Activated T-cell treated with anti-CD3 and anti-CD28 coated beads, Interleukin-2, amount 50 U/mL, for 4 hours (primary cell): Measurements from ENCODE around the gene COL17A1. TPM values are rescaled to one million over a fixed set of nuclear protein-coding genes. Genes with fewer than 3 reads are reported as not detected.

Source experiments
- ATAC-seq, 2 donors: fragments of 200-7000 bp; cut with Tn5 transposase; one replicate each; pipeline ENCODE4 v1.10.0; 2021
- DNase-seq: peaks from one replicate; pipeline ENCODE4 v3.0.0-alpha.2; 2020
- H3K27me3 Mint-ChIP-seq: one replicate; pipeline ENCODE4 v1.8.0; 2021; ENCODE audit warnings: low read depth, mixed read lengths
- H3K36me3 Mint-ChIP-seq: one replicate; pipeline ENCODE4 v1.8.0; 2022; ENCODE audit warnings: mixed read lengths; ENCODE audit not compliant: insufficient read depth
- H3K4me1 Mint-ChIP-seq: one replicate; pipeline ENCODE4 v1.8.0; 2021; ENCODE audit warnings: low read depth, mixed read lengths
- H3K4me3 Mint-ChIP-seq: one replicate; pipeline ENCODE4 v1.8.0; 2021; ENCODE audit warnings: mild to moderate bottlenecking, moderate library complexity, mixed read lengths
- H3K9me3 Mint-ChIP-seq: one replicate; pipeline ENCODE4 v1.8.0; 2021; ENCODE audit warnings: mixed read lengths
- total RNA-seq, 3 donors: library from RNA; stranded (reverse); gene quantifications; one replicate each; pipeline ENCODE4 v1.2.1, GENCODE V29; 2021

Gene COL17A1
- total RNA-seq, 3 donors from 2014 or later: 0.23 TPM; not detected in 2

DNA sequence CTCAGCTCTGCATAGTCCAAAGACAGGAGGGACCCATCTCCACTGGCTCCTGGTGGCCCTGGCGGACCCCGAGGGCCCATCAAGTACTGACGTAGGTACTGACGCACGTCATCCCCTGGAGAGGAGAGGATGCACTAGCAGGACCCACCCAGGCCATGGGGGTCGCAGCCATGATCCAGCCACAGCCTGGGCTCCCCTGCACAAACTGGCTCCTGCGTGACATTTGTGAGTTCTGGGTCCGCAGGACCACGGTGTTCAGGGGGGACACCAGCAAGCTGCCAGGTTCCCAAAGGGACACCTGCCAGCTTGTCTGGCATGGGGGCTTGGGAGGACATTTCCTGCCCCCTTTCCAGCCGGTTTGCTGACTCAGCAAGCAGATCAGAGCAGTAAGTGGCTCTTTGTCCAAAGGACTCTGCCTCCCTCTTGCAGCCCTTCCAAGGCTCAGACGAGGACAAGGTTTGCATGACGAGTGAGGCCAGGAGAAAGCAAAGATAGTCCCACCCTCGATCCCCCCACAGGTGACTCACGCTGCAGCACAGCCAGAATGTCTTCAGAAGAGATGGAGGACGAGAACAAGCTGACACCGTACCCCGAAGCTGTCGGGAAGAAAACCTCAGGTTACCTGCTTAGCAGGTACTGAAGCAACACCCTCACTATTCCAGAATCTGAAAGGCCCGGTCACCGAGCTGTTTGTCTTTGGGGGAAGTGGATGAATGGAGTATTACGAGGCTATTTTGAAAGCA is 49.0 kb downstream of the COL17A1 start:
- no peak for DNase-seq
- H3K36me3 Mint-ChIP-seq: peaks cover 2% of the 10 kb centered on the region
- no peaks in the 10 kb centered on the region for H3K4me1 Mint-ChIP-seq
- H3K4me3 Mint-ChIP-seq: no peak overlapping the region
- ATAC-seq: no peak
- H3K9me3 Mint-ChIP-seq: no peaks in the 10 kb centered on the region
- no peaks in the 10 kb centered on the region for H3K27me3 Mint-ChIP-seq

DNA sequence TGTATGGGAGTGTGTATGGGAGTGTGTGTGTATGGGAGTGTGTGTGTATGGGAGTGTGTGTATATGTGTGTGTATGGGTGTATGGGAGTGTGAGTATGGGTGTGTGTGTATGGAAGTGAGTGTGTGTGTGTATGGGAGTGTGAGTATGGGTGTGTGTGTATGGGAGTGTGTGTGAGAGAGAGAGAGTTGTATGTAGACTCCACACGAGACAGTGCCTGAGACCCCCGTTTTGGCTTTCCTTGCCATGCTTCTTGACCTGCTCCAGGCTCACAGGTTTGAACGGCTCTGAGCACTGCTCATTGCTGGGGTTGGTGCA is 49.7 kb downstream of the COL17A1 start:
- no peak overlapping the region for H3K4me3 Mint-ChIP-seq
- DNase-seq: no peak
- H3K9me3 Mint-ChIP-seq: no peaks in the 10 kb centered on the region
- H3K27me3 Mint-ChIP-seq: no peaks in the 10 kb centered on the region
- no peaks in the 10 kb centered on the region for H3K4me1 Mint-ChIP-seq
- no peak for ATAC-seq
- peaks cover 2% of the 10 kb centered on the region for H3K36me3 Mint-ChIP-seq

DNA sequence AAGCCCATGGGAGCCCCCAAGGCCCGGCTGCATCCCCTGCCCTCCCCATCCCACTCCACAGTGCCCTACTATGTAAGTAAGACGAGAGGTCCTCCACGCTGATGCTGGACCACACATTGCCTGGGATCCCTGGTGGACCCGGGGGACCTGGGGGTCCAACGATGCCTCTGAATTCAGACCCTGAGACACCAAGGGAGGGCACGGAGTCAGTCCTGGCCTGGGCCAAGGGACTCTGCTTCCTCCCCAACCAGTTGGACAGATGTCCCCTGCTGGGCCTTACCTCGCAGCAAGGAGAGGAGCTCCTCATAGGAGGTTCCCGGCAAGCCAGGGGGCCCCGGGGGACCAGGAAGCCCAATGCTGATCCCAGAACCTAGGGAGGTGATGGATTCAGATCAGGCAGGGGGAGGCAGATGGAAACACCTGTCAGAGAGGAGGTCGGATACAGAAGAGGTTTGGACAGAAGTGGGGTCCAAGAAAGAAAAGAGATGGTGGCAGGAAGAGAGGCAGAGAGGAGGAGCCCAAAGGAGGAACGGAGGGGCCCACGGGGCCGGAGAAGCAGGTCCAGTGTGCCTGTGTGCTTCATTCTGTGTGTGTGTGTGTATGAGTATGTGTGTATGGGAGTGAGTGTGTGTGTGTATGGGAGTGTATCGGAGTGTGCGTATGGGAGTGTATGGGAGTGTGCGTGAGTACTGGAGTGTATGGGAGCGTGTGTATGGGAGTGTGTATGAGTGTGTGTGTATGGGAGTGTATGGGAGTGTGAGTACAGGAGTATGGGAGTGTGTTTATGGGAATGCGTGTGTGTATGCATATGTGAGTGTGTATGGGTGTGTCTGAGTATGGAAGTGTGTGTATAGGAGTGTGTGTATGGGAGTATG is 50.2 kb downstream of the COL17A1 start:
- H3K9me3 Mint-ChIP-seq: no peaks in the 10 kb centered on the region
- DNase-seq (no peak), ATAC-seq (peak in 1 of 2 donors; percentile 10)
- H3K27me3 Mint-ChIP-seq: no peaks in the 10 kb centered on the region
- no peak overlapping the region for H3K4me3 Mint-ChIP-seq
- no peaks in the 10 kb centered on the region for H3K4me1 Mint-ChIP-seq
- peaks cover 2% of the 10 kb centered on the region for H3K36me3 Mint-ChIP-seq

DNA sequence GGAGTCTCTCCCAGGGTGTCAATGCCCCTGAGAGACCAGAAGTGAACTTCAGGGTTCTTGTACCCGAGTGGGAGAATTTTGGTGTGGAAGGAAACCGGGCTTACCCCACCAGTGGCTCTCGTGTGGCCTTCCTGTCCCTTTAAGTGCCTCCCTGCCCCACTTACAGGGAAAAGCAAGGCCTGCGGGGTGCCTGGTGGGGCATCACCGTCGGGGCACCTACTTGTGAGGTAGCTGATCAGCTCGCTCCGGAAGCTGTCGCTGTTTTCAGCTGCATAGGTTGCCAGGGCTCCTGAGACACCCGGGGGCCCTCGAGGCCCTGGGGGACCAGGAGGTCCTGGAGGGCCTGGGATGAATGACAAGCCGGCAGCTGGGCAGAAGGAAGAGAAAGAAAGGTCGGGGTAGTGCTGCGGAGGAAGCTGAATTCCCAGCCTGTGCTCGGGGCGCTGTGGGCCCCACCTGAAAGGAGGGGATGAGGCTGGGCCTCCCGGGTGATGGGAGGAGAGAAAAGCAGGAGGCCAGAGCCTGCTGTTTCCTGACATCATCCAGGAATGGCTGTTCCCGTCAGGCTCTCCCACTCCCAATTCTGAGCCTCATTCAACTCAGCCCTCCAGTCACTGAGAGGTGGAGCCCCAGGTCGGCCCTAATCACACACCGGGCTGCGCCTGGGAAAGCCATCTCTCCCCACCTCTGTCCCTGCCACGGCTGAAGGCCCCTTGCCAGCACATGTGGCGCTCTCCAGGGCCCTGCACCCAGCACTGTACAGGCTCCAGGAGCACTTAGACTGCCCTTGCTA is 51.1 kb downstream of the COL17A1 start:
- H3K36me3 Mint-ChIP-seq: peaks cover 2% of the 10 kb centered on the region
- no peaks in the 10 kb centered on the region for H3K9me3 Mint-ChIP-seq
- no peaks in the 10 kb centered on the region for H3K4me1 Mint-ChIP-seq
- DNase-seq: no peak
- H3K4me3 Mint-ChIP-seq: no peak overlapping the region
- ATAC-seq: no peak
- H3K27me3 Mint-ChIP-seq: no peaks in the 10 kb centered on the region

DNA sequence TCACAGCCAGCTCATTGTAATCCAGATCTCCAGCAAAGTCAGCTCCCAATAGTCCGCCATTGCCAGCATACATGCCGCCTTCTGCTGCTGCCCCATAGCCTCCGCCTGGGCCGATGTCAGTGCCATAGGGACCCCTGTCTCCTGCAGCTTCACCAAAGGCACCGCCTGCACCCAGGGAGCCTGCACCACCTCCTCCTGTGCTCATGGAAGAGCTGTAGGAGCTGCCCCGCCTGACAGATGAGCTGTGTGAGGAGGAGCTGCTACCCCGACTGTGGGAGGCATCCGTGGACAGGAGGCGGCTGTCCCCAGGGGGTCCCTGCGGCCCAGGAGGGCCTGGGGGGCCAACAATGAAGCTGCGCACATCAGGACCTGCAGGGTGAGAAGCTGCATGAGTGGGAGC is 51.7 kb downstream of the COL17A1 start:
- no peaks in the 10 kb centered on the region for H3K9me3 Mint-ChIP-seq
- ATAC-seq (no peak), DNase-seq (no peak)
- no peak overlapping the region for H3K4me3 Mint-ChIP-seq
- H3K27me3 Mint-ChIP-seq: no peaks in the 10 kb centered on the region
- peaks cover 4% of the 10 kb centered on the region for H3K36me3 Mint-ChIP-seq
- no peaks in the 10 kb centered on the region for H3K4me1 Mint-ChIP-seq

DNA sequence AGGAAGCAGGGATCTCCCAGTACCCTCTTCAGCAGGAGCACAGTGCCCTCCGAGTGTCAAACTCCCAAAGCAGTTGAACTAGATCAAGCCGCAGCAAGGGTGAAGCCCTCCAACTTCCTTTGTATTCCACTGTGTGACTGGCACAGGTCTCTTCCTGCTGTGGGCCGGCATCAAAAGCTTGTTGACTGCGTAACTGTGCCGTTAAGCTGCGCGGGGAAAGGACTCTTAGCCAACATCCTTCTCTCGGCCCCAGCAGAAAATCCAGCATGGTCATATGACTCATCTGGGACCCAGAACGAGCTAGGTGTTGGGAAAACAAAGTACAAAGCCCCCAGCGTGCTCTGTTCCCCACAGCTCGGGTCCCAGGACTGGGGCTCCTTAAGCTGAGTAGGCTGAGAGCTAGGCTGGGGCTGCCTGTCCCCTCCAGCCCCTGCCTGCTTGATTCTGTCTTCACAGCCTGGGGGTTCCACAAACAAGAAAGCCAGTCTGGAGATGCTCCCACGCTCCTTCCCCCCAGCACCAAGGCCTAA is 52.2 kb downstream of the COL17A1 start:
- H3K9me3 Mint-ChIP-seq: no peaks in the 10 kb centered on the region
- peaks cover 4% of the 10 kb centered on the region for H3K36me3 Mint-ChIP-seq
- H3K4me3 Mint-ChIP-seq: no peak overlapping the region
- ATAC-seq: no peak
- no peaks in the 10 kb centered on the region for H3K27me3 Mint-ChIP-seq
- DNase-seq: no peak
- H3K4me1 Mint-ChIP-seq: no peaks in the 10 kb centered on the region

DNA sequence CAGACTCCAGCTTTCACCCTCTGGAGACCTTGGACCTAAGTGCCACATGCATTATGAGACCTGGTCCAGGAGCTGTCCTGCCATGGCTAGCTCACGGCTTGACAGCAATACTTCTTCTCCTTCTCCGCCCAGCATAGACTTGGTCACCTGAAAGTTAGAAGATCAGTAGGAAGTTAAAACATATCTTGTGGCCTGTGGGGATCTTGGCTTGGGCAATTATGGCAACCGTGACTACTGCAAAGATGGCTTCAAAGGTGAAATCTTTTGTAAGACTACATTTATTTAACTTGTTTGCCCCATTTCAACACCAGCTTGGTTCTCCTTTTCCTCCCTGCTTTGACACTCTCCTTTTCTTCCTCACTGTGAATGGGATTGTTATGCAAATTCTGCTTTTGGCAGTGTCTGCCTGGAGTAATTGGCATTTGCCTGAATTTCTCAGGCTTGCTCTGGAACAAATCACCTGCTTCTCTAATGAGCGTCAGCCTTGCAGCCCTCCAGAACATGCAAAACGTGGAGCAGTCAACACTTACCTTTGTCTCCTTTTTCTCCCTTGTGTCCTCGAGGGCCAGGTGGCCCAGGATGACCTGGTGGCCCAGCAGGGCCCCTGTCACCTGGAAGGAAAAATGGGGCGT is 53.4 kb downstream of the COL17A1 start:
- Mint-ChIP-seq H3K4me3 (no peak overlapping the region), H3K9me3 (no peaks in the 10 kb centered on the region), H3K36me3 (peaks cover 10% of the 10 kb centered on the region), H3K4me1 (peaks cover 7% of the 10 kb centered on the region), H3K27me3 (no peaks in the 10 kb centered on the region)
- DNase-seq (no peak), ATAC-seq (no peak)

DNA sequence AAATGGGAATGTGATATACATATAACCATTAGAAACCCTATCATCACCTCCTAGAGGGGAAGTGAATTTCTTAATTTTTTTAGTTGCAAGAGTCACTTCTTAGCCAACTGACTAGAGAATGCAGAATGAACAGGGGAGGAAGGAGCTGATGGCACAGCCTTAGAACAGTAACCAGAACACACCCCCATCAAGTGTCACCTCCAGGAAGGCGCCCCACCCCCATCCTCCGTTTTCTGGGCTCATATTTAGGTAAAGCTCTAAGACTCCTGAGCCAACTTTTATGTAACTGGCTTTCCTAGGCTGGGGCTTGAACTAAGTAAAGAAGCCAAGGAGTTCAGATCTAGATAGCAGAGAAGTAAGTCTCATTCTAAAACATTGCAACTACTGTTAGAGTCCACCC is 54.0 kb downstream of the COL17A1 start:
- DNase-seq: no peak
- peaks cover 10% of the 10 kb centered on the region for H3K36me3 Mint-ChIP-seq
- H3K4me1 Mint-ChIP-seq: peaks cover 7% of the 10 kb centered on the region
- ATAC-seq: no peak
- H3K27me3 Mint-ChIP-seq: no peaks in the 10 kb centered on the region
- H3K9me3 Mint-ChIP-seq: no peaks in the 10 kb centered on the region
- H3K4me3 Mint-ChIP-seq: no peak overlapping the region

DNA sequence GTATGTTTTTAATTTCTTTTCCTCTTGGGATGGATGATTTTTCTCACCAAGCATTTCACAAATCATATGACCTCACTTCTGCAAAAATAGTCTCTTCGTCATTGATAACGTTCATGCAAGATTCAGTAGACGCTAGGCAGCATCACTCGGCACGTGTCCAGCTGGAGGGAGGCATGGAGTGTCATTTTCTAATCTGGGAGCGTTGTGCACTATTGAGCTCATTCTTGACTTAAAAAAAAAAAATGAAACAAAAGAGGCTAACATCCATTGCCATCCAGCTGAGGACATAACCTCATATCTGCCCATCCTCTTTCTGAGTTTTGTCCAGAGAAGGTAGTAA is 56.2 kb downstream of the COL17A1 start:
- DNase-seq (no peak), ATAC-seq (no peak)
- Mint-ChIP-seq H3K9me3 (no peaks in the 10 kb centered on the region), H3K36me3 (peaks cover 19% of the 10 kb centered on the region), H3K4me3 (no peak overlapping the region), H3K4me1 (peaks cover 7% of the 10 kb centered on the region), H3K27me3 (no peaks in the 10 kb centered on the region)

DNA sequence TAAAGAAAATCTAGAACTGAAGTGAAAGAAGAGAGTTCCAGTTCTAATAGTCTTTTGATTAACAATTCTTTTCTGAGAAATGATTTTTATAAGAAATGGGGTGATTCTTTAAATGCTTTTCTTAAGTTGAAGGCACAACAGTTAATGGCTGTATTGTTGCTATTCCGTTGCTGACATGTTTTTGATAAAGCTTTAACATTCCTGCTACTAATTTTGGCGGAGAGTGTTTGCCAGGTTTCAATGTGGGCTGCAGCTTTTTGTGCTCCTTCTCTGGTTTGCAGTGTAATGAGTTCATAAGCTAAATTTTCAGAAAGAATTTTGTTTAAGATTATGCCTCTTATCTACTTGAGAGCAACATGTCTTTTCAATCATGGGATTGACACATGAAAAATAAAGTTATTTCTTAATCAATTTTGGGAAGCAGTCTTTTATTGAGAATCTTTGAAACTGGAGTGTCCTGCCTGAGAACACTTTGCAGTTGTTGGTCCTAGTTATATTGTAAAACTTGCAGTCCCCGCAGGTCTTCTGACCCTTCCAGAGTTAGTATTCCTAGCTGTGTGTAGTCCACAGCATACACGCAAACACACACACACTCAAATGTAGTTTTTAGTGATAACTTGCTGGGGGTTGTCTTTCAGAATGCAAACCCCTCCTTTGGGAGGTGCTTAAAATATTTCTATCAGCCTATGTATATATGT is 56.7 kb downstream of the COL17A1 start:
- DNase-seq (no peak), ATAC-seq (no peak)
- Mint-ChIP-seq H3K4me3 (no peak overlapping the region), H3K36me3 (peaks cover 24% of the 10 kb centered on the region), H3K4me1 (peaks cover 7% of the 10 kb centered on the region), H3K9me3 (no peaks in the 10 kb centered on the region), H3K27me3 (no peaks in the 10 kb centered on the region)

DNA sequence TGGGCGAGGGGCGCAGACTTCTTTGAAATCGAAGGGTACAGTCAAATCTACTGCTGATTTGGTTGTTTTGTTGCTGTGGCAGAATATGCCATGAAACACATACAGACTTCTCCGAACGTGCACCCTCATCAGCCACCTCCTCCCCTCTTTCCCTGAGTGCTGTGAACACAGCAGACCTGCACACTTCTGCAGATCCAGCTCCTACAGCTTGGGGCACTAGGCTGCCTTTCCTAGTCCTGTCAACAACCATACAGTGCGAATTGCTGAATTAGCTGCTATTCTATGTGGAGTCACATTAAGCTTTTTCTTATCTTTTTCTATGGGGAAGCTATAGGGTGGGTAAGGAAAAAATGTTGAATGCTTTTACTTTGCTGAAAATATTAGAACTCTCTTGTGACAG is 57.5 kb downstream of the COL17A1 start:
- DNase-seq (no peak), ATAC-seq (peak; percentile 80 to 82)
- Mint-ChIP-seq H3K4me1 (peaks cover 7% of the 10 kb centered on the region), H3K36me3 (peaks cover 30% of the 10 kb centered on the region), H3K4me3 (no peak overlapping the region), H3K27me3 (no peaks in the 10 kb centered on the region), H3K9me3 (no peaks in the 10 kb centered on the region)

DNA sequence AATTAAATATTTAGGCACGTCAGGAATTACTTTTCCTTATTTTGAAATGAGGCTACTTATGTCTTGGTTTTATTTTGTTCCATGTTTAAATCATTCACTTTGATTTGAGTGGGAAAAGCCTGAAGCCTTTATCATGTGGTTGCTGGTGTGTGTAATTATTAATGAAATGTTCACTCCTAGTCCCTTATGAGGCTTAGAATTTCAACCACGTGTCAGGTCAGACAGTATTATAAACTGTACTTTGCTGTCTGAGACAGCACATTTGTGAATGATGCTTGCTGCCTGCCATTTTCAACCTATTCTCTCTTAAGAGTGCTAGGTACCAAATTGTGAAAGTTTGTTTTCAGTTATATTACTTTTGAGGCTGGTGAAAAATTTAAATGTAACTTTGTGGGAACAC is 58.9 kb downstream of the COL17A1 start:
- DNase-seq (no peak), ATAC-seq (no peak)
- no peaks in the 10 kb centered on the region for H3K27me3 Mint-ChIP-seq
- H3K4me1 Mint-ChIP-seq: peaks cover 7% of the 10 kb centered on the region
- H3K36me3 Mint-ChIP-seq: peaks cover 38% of the 10 kb centered on the region
- H3K9me3 Mint-ChIP-seq: no peaks in the 10 kb centered on the region
- H3K4me3 Mint-ChIP-seq: no peak overlapping the region

DNA sequence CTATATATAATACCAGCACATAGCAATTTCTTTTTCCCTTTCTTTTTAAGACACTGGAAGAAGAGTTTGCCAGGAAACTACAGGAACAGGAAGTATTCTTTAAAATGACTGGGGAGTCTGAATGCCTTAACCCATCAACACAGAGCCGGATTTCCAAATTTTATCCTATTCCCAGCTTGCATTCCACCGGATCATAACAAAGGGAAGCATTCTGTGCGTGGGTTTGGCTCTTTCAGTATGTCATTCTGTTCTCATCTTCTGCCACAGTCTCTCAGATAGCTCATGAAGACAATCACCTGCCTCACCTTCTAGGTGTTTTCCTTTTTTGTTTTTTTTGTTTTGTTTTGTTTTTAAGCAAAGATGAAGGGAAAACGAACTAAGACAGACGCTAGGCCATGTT is 60.2 kb downstream of the COL17A1 start:
- peaks cover 46% of the 10 kb centered on the region for H3K36me3 Mint-ChIP-seq
- H3K9me3 Mint-ChIP-seq: no peaks in the 10 kb centered on the region
- DNase-seq (no peak), ATAC-seq (no peak)
- no peak overlapping the region for H3K4me3 Mint-ChIP-seq
- peaks cover 9% of the 10 kb centered on the region for H3K4me1 Mint-ChIP-seq
- H3K27me3 Mint-ChIP-seq: no peaks in the 10 kb centered on the region
